SU-DHL-6 (cell line): ENCODE data around the gene TMEM250.

Experiments
- EZH2phosphoT487 ChIP-seq: fragments of 200-600 bp; sonication (generic), shearing (Covaris generic); conservative IDR thresholded peaks from 2 replicates; pipeline ENCODE4 v1.6.1; 2018; ENCODE audit warnings: mild to moderate bottlenecking, antibody characterized with exemption, low read length, moderate library complexity, mixed read lengths
- TF ChIP-seq, protein P1 (sequence below): fragments of 200-600 bp; sonication (generic); IDR thresholded peaks from one replicate; pipeline ENCODE4 v1.5.1; 2017; ENCODE audit warnings: antibody characterized with exemption, mild to moderate bottlenecking, low read length, moderate library complexity; ENCODE audit not compliant: insufficient read depth, poor library complexity, severe bottlenecking

DNA sequence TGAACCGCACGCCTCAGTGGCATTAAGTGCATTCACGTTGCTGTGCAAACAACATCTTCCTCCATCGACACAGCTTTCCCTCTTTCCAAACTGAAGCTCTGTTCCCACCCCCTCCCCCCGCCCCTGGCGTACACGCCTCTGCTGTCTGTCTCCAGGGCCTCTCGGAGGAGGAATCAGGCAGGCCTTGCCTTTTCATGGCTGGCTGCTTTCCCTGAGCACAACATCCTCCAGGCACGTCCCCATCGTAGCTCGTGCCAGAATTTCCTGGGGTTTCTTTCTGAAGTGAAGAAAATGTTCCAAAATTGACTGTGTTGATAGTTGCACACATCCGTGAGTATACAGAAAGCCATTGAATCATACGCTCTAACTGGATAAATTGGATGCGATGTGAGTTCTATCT is 22.3 kb upstream of the TMEM250 start:
- TF ChIP-seq, protein P1, sequence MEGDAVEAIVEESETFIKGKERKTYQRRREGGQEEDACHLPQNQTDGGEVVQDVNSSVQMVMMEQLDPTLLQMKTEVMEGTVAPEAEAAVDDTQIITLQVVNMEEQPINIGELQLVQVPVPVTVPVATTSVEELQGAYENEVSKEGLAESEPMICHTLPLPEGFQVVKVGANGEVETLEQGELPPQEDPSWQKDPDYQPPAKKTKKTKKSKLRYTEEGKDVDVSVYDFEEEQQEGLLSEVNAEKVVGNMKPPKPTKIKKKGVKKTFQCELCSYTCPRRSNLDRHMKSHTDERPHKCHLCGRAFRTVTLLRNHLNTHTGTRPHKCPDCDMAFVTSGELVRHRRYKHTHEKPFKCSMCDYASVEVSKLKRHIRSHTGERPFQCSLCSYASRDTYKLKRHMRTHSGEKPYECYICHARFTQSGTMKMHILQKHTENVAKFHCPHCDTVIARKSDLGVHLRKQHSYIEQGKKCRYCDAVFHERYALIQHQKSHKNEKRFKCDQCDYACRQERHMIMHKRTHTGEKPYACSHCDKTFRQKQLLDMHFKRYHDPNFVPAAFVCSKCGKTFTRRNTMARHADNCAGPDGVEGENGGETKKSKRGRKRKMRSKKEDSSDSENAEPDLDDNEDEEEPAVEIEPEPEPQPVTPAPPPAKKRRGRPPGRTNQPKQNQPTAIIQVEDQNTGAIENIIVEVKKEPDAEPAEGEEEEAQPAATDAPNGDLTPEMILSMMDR, result no peak
- TF ChIP-seq EZH2phosphoT487, result no peak
